H1 (cell line): ENCODE measurements around the gene KRT78. TPM values are rescaled to one million over a fixed set of nuclear protein-coding genes. Genes with fewer than 3 reads are reported as not detected.

Experiments used
- GABPA ChIP-seq: IDR thresholded peaks from 2 replicates; pipeline ENCODE4 v1.6.1; 2011; ENCODE audit warnings: mild to moderate bottlenecking, low read length, moderate library complexity, borderline replicate concordance; ENCODE audit not compliant: insufficient read depth
- KDM1A ChIP-seq: fragments of 200-600, 300-600 bp; sonication (generic); IDR thresholded peaks from 2 replicates; pipeline ENCODE4 v1.7.1; 2016; ENCODE audit warnings: mild to moderate bottlenecking, low read length, borderline replicate concordance
- POLR2AphosphoS5 ChIP-seq: IDR thresholded peaks from 2 replicates; pipeline ENCODE4 v1.6.1; 2011; ENCODE audit warnings: low read depth, low read length
- SRF ChIP-seq: IDR thresholded peaks from 2 replicates; pipeline ENCODE4 v1.6.1; 2011; ENCODE audit warnings: mild to moderate bottlenecking, low read depth, low read length, moderate library complexity
- SUZ12 ChIP-seq: fragments of 200-600 bp; sonication (generic); IDR thresholded peaks from 2 replicates; pipeline ENCODE4 v1.6.1; 2012; ENCODE audit warnings: mild to moderate bottlenecking, inconsistent platforms, low read length, moderate library complexity, mixed read lengths
- polyA plus RNA-seq, 7 experiments: library from polyadenylated mRNA; depleted of rRNA in 3 of 7; stranded (reverse) in 5 of 7; unstranded in 2 of 7; fragments of >200 nt in 5 of 7; fragments of 200-250 nt in 2 of 7; gene quantifications; 1 replicate in 5 of 7; 2 replicates in 1 of 7; 4 replicates in 1 of 7; pipeline versions ENCODE4 v1.2.1 to v1.2.3, GENCODE V29; 2011 to 2013; ENCODE audit warnings: missing spikeins in 2 of 7, mixed read lengths in 2 of 7
- total RNA-seq: library from RNA; stranded (reverse); fragmentation: NEBNext Ultra II Directional; extraction: Animal tissue kit (Norgen Biotek cat#: 25700); gene quantifications from 2 replicates; pipeline ENCODE4 v1.2.1, GENCODE V29; 2021
- TF ChIP-seq, protein P1 (sequence below): fragments of 300-600 bp; sonication (generic); IDR thresholded peaks from 2 replicates; pipeline ENCODE4 v1.7.1; 2012; ENCODE audit warnings: low read length, moderate library complexity, mild to moderate bottlenecking, inconsistent platforms; ENCODE audit not compliant: insufficient replicate concordance
- TF ChIP-seq, protein P2 (sequence below), 3 experiments: IDR thresholded peaks; 1 replicate in 2 of 3; 2 replicates in 1 of 3; pipeline versions ENCODE4 v1.5.1 to v1.6.1; 2011; ENCODE audit warnings: low read length in 3 of 3, mild to moderate bottlenecking in 3 of 3, inconsistent platforms in 2 of 3, low read depth in 1 of 3, moderate library complexity in 1 of 3; ENCODE audit not compliant: insufficient read depth in 1 of 3; ENCODE audit errors: control extremely low read depth in 1 of 3

The KRT78 gene
- total and polyA plus RNA-seq, 2 of the 8 experiments (the other 6 are each of a cell fraction or from before 2014, with no cell fraction given), result not detected

DNA sequence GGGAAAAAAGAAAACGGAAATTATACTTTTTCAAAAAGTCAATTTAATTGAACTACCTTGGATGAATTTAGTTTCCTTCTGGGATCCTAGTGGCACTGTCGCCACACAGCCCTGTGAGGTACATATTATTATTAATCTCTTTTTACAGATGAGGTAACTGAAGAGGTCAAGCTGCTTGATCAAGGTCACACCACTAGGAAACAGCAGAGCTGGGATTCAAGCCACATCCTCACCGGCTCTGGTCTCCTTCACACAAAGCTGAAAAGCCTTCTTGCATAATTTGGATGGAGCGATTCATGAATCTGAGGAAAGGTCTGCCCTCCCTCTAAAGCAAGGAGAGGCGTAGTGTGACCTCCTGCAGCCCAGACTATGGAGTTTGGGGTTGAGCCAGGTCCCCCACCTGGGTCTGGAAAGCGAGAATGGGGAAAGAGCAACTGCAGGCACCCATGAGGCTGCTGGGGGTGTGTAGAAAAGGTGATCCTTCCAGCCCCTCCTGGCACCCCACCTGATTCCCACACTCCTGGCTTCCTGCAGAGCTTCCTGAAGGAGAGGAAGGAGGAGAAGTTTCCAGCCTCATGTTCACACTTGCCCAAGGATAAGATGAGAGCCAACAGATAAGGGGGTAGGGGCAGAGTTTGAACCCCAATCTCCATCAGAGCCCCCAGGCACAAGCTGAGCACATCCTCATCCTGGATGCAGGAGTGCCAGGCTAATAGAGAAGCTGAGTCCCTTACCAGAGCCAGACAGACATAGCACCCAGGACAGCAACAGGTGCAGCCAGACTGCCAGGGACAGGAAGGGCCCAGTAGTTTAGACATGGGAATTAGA, 10.8 kb downstream of the KRT78 start (continued):
- TF ChIP-seq, protein P1, sequence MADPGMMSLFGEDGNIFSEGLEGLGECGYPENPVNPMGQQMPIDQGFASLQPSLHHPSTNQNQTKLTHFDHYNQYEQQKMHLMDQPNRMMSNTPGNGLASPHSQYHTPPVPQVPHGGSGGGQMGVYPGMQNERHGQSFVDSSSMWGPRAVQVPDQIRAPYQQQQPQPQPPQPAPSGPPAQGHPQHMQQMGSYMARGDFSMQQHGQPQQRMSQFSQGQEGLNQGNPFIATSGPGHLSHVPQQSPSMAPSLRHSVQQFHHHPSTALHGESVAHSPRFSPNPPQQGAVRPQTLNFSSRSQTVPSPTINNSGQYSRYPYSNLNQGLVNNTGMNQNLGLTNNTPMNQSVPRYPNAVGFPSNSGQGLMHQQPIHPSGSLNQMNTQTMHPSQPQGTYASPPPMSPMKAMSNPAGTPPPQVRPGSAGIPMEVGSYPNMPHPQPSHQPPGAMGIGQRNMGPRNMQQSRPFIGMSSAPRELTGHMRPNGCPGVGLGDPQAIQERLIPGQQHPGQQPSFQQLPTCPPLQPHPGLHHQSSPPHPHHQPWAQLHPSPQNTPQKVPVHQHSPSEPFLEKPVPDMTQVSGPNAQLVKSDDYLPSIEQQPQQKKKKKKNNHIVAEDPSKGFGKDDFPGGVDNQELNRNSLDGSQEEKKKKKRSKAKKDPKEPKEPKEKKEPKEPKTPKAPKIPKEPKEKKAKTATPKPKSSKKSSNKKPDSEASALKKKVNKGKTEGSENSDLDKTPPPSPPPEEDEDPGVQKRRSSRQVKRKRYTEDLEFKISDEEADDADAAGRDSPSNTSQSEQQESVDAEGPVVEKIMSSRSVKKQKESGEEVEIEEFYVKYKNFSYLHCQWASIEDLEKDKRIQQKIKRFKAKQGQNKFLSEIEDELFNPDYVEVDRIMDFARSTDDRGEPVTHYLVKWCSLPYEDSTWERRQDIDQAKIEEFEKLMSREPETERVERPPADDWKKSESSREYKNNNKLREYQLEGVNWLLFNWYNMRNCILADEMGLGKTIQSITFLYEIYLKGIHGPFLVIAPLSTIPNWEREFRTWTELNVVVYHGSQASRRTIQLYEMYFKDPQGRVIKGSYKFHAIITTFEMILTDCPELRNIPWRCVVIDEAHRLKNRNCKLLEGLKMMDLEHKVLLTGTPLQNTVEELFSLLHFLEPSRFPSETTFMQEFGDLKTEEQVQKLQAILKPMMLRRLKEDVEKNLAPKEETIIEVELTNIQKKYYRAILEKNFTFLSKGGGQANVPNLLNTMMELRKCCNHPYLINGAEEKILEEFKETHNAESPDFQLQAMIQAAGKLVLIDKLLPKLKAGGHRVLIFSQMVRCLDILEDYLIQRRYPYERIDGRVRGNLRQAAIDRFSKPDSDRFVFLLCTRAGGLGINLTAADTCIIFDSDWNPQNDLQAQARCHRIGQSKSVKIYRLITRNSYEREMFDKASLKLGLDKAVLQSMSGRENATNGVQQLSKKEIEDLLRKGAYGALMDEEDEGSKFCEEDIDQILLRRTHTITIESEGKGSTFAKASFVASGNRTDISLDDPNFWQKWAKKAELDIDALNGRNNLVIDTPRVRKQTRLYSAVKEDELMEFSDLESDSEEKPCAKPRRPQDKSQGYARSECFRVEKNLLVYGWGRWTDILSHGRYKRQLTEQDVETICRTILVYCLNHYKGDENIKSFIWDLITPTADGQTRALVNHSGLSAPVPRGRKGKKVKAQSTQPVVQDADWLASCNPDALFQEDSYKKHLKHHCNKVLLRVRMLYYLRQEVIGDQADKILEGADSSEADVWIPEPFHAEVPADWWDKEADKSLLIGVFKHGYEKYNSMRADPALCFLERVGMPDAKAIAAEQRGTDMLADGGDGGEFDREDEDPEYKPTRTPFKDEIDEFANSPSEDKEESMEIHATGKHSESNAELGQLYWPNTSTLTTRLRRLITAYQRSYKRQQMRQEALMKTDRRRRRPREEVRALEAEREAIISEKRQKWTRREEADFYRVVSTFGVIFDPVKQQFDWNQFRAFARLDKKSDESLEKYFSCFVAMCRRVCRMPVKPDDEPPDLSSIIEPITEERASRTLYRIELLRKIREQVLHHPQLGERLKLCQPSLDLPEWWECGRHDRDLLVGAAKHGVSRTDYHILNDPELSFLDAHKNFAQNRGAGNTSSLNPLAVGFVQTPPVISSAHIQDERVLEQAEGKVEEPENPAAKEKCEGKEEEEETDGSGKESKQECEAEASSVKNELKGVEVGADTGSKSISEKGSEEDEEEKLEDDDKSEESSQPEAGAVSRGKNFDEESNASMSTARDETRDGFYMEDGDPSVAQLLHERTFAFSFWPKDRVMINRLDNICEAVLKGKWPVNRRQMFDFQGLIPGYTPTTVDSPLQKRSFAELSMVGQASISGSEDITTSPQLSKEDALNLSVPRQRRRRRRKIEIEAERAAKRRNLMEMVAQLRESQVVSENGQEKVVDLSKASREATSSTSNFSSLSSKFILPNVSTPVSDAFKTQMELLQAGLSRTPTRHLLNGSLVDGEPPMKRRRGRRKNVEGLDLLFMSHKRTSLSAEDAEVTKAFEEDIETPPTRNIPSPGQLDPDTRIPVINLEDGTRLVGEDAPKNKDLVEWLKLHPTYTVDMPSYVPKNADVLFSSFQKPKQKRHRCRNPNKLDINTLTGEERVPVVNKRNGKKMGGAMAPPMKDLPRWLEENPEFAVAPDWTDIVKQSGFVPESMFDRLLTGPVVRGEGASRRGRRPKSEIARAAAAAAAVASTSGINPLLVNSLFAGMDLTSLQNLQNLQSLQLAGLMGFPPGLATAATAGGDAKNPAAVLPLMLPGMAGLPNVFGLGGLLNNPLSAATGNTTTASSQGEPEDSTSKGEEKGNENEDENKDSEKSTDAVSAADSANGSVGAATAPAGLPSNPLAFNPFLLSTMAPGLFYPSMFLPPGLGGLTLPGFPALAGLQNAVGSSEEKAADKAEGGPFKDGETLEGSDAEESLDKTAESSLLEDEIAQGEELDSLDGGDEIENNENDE, result no peak
- TF ChIP-seq SUZ12 (no peak), POLR2AphosphoS5 (no peak), SRF (no peak), GABPA (no peak), KDM1A (no peak)
- TF ChIP-seq, protein P2, sequence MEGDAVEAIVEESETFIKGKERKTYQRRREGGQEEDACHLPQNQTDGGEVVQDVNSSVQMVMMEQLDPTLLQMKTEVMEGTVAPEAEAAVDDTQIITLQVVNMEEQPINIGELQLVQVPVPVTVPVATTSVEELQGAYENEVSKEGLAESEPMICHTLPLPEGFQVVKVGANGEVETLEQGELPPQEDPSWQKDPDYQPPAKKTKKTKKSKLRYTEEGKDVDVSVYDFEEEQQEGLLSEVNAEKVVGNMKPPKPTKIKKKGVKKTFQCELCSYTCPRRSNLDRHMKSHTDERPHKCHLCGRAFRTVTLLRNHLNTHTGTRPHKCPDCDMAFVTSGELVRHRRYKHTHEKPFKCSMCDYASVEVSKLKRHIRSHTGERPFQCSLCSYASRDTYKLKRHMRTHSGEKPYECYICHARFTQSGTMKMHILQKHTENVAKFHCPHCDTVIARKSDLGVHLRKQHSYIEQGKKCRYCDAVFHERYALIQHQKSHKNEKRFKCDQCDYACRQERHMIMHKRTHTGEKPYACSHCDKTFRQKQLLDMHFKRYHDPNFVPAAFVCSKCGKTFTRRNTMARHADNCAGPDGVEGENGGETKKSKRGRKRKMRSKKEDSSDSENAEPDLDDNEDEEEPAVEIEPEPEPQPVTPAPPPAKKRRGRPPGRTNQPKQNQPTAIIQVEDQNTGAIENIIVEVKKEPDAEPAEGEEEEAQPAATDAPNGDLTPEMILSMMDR (IDR thresholded peaks at IDR 0.05; ENCODE audit: control extremely low read depth in 1 of 3, insufficient read depth in 1 of 3, low read depth in 1 of 3, low read length in 3 of 3), result no peak
